CD4-positive, alpha-beta T cell (primary cell): Measurements from ENCODE around the gene RERE. TPM values are rescaled to one million over a fixed set of nuclear protein-coding genes. Genes with fewer than 3 reads are reported as not detected.

Experiments
- ATAC-seq: fragments of 200-7000 bp; cut with Tn5 transposase; one replicate; pipeline ENCODE4 v1.10.0; 2022; ENCODE audit warnings: mild to moderate bottlenecking; ENCODE audit not compliant: poor library complexity
- CTCF ChIA-PET: fragments of 350-600 bp; sonication (Branson Sonifier 250); formaldehyde crosslinking; loops from one replicate; lab custom pipeline; 2021; ENCODE audit warnings: antibody characterized with exemption, inconsistent platforms; lab: Charles Lee
- POLR2A ChIA-PET: fragments of 350-600 bp; sonication (Branson Sonifier 250); formaldehyde crosslinking; loops from one replicate; lab custom pipeline; 2021; ENCODE audit warnings: antibody characterized with exemption, inconsistent platforms; lab: Charles Lee
- DNase-seq, 14 experiments: peaks; one replicate each; pipeline ENCODE4 v3.0.0-alpha.2; 2013 to 2020; ENCODE audit warnings: mixed read lengths in 2 of 14
- H3K27ac ChIP-seq, 2 donors: one replicate each; pipeline versions ENCODE4 v1.5.1 to v1.7.0; 2013; ENCODE audit warnings: low read length in 2 of 2, low read depth in 1 of 2, mild to moderate bottlenecking in 1 of 2
- H3K27me3 ChIP-seq, 2 experiments: 1 replicate in 1 of 2; 2 replicates in 1 of 2; pipeline versions ENCODE4 v1.6.1 to v1.7.0; 2013; ENCODE audit warnings: low read length in 2 of 2, control low read depth in 1 of 2, mild to moderate bottlenecking in 1 of 2, moderate library complexity in 1 of 2; ENCODE audit not compliant: insufficient read depth in 2 of 2, control insufficient read depth in 1 of 2
- H3K36me3 ChIP-seq: one replicate; pipeline ENCODE4 v1.6.1; 2013; ENCODE audit warnings: low read length, control low read depth; ENCODE audit not compliant: insufficient read depth
- H3K4me1 ChIP-seq: one replicate; pipeline ENCODE4 v1.6.1; 2013; ENCODE audit warnings: low read length, control low read depth; ENCODE audit not compliant: insufficient read depth
- H3K4me3 ChIP-seq: one replicate; pipeline ENCODE4 v1.5.1; 2013; ENCODE audit warnings: mild to moderate bottlenecking, low read length, moderate library complexity
- H3K9me3 ChIP-seq, 2 experiments: 1 replicate in 1 of 2; 2 replicates in 1 of 2; pipeline versions ENCODE4 v1.6.1 to v1.7.0; 2013; ENCODE audit warnings: low read length in 2 of 2, mild to moderate bottlenecking in 2 of 2, control low read depth in 1 of 2, moderate library complexity in 1 of 2; ENCODE audit not compliant: control insufficient read depth in 1 of 2, insufficient read depth in 1 of 2
- H3K27ac Mint-ChIP-seq: one replicate; pipeline ENCODE4 v1.8.0; 2020; ENCODE audit warnings: mixed read lengths
- H3K27me3 Mint-ChIP-seq: one replicate; pipeline ENCODE4 v1.8.0; 2021; ENCODE audit warnings: mixed read lengths
- H3K36me3 Mint-ChIP-seq: one replicate; pipeline ENCODE4 v1.8.0; 2021; ENCODE audit warnings: low read depth, mixed read lengths
- H3K4me1 Mint-ChIP-seq: one replicate; pipeline ENCODE4 v1.8.0; 2021; ENCODE audit warnings: low read depth, mixed read lengths
- H3K4me3 Mint-ChIP-seq: one replicate; pipeline ENCODE4 v1.8.0; 2020; ENCODE audit warnings: mild to moderate bottlenecking, mixed read lengths
- H3K9me3 Mint-ChIP-seq: one replicate; pipeline ENCODE4 v1.8.0; 2020; ENCODE audit warnings: mixed read lengths
- CTCF ChIP-seq: fragments of 200-600 bp; IDR thresholded peaks from one replicate; pipeline ENCODE4 v1.8.0; 2022; ENCODE audit warnings: antibody characterized with exemption, mild to moderate bottlenecking
- intact Hi-C, 2 experiments: fragments of 100-400 bp; cut with DNase I in 1 of 2; cut with micrococcal nuclease in 1 of 2; formaldehyde crosslinking; loops; one replicate each; pipeline versions ENCODE4 v1.15.1 to v1.9.0; 2023 to 2025; cut with DNase I, micrococcal nuclease
- total RNA-seq, 174 experiments: library from RNA in 2 of 174; stranded (reverse) in 2 of 174; gene quantifications; one replicate each; pipeline ENCODE4 v1.2.3 and lab custom pipeline; 2021 to 2026

Gene RERE
- total RNA-seq, 2 experiments from 2014 or later: 78.4 to 84.0 TPM

- DNase-seq: peak in 1 of 14 experiments; percentile 34
- Mint-ChIP-seq H3K27me3 (no peaks in the 10 kb centered on the region), H3K4me1 (peaks cover 90% of the 10 kb centered on the region), H3K9me3 (no peaks in the 10 kb centered on the region), H3K36me3 (peaks cover 67% of the 10 kb centered on the region), H3K4me3 (no peak overlapping the region), H3K27ac (peak overlapping the region; percentile 68)
- ChIA-PET POLR2A (no interaction called here), CTCF (no interaction called here)
- Histone ChIP-seq H3K36me3 (peaks cover 48% of the 10 kb centered on the region), H3K9me3 (no peaks in the 10 kb centered on the region), H3K27me3 (no peaks in the 10 kb centered on the region), H3K4me3 (no peak overlapping the region), H3K27ac (no peak overlapping the region), H3K4me1 (peaks cover 50% of the 10 kb centered on the region)
- intact Hi-C loops: no loop called here
- no peak for TF ChIP-seq CTCF
- peak; percentile 69 for ATAC-seq
Observed at GRCh38 chr1:8389958-8390535, 427.4 kb downstream of the RERE start.

- ATAC-seq (no peak), DNase-seq (no peak)
- TF ChIP-seq CTCF: no peak
- Mint-ChIP-seq H3K36me3 (peaks cover 74% of the 10 kb centered on the region), H3K27me3 (no peaks in the 10 kb centered on the region), H3K4me1 (peaks cover 90% of the 10 kb centered on the region), H3K4me3 (peak overlapping the region; percentile 0), H3K9me3 (no peaks in the 10 kb centered on the region), H3K27ac (peak overlapping the region; percentile 68)
- POLR2A ChIA-PET: interaction anchor here (0.6 kb wide), 1 partner anchor 429 kb away, joined by 6 read pairs; the partner anchor contains the start of gene RERE
- Histone ChIP-seq H3K27me3 (no peaks in the 10 kb centered on the region), H3K4me1 (peaks cover 53% of the 10 kb centered on the region), H3K36me3 (peaks cover 48% of the 10 kb centered on the region), H3K4me3 (no peak overlapping the region), H3K27ac (no peak overlapping the region), H3K9me3 (no peaks in the 10 kb centered on the region)
- CTCF ChIA-PET: interaction anchor here (0.7 kb wide), 1 partner anchor 21 kb away, joined by 3 read pairs; no protein-coding TSS in a partner anchor
- intact Hi-C loops: no loop called here
Observed at GRCh38 chr1:8388732-8389562, 428.5 kb downstream of the RERE start.

- H3K9me3 ChIP-seq: no peaks in the 10 kb centered on the region
- H3K27ac ChIP-seq: no peak overlapping the region
- ChIA-PET POLR2A (interaction anchor here (0.6 to 1.0 kb wide), 4 partner anchors 17 to 274 kb away, joined by 3 to 4 read pairs (median 4); no protein-coding TSS in a partner anchor), CTCF (interaction anchor here (0.6 to 1.7 kb wide), 4 partner anchors 11 to 47 kb away, joined by 3 to 5 read pairs (median 4); no protein-coding TSS in a partner anchor)
- H3K36me3 ChIP-seq: peaks cover 35% of the 10 kb centered on the region
- intact Hi-C loops: no loop called here
- H3K36me3 Mint-ChIP-seq: peaks cover 65% of the 10 kb centered on the region
- peaks cover 57% of the 10 kb centered on the region for H3K4me1 ChIP-seq
- no peaks in the 10 kb centered on the region for H3K27me3 ChIP-seq
- no peak overlapping the region for H3K4me3 Mint-ChIP-seq
- H3K4me3 ChIP-seq: no peak overlapping the region
- TF ChIP-seq CTCF: no peak
- H3K4me1 Mint-ChIP-seq: peaks cover 90% of the 10 kb centered on the region
- no peaks in the 10 kb centered on the region for H3K27me3 Mint-ChIP-seq
- no peaks in the 10 kb centered on the region for H3K9me3 Mint-ChIP-seq
- DNase-seq (no peak), ATAC-seq (no peak)
- H3K27ac Mint-ChIP-seq: peak overlapping the region; percentile 67
Observed at GRCh38 chr1:8386247-8386646, 431.2 kb downstream of the RERE start.
